ENCODE results near the gene IFNAR1.

DNA sequence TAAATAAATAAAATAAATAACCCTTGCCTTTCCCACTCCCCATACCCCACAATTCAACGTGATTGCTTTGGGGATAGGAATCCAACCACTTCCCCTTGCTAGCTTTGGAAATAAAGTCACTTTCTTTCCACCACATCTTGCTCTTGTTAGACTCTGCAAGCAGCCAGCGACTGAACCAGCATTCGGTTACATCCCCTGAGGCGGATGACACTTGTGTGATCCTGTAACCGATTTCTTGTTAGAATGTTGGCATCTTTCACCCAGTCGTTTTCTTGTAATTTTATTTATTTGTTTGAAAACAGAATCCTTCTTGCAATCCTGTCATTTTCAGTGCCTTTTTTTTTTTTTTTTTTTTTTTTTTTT is 76.8 kb downstream of the IFNAR1 start:
- TF ChIP-seq, protein P1, sequence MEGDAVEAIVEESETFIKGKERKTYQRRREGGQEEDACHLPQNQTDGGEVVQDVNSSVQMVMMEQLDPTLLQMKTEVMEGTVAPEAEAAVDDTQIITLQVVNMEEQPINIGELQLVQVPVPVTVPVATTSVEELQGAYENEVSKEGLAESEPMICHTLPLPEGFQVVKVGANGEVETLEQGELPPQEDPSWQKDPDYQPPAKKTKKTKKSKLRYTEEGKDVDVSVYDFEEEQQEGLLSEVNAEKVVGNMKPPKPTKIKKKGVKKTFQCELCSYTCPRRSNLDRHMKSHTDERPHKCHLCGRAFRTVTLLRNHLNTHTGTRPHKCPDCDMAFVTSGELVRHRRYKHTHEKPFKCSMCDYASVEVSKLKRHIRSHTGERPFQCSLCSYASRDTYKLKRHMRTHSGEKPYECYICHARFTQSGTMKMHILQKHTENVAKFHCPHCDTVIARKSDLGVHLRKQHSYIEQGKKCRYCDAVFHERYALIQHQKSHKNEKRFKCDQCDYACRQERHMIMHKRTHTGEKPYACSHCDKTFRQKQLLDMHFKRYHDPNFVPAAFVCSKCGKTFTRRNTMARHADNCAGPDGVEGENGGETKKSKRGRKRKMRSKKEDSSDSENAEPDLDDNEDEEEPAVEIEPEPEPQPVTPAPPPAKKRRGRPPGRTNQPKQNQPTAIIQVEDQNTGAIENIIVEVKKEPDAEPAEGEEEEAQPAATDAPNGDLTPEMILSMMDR (IDR thresholded peaks at IDR 0.05): no peak
- TF ChIP-seq POLR2A (IDR thresholded peaks at IDR 0.05) (no peak), EP300 (IDR thresholded peaks at IDR 0.05) (no peak)
